PFSK-1 (cell line): Measurements from ENCODE around the gene PHACTR2.

Source experiments
- FOXP2 ChIP-seq: optimal IDR thresholded peaks from 2 replicates; pipeline ENCODE3; 2011; ENCODE audit warnings: borderline replicate concordance, control low read depth, inconsistent platforms; ENCODE audit not compliant: insufficient read depth; ENCODE audit errors: extremely low read length, extremely low read depth
- POLR2AphosphoS5 ChIP-seq: IDR thresholded peaks from 2 replicates; pipeline ENCODE4 v1.6.1; 2012; ENCODE audit warnings: low read depth, mild to moderate bottlenecking, control low read depth, low read length, moderate library complexity
- REST ChIP-seq, 2 experiments: IDR thresholded peaks; 2 replicates each; pipeline versions ENCODE4 v1.6.1 to v1.8.0; 2011 to 2012; ENCODE audit warnings: low read depth in 2 of 2, low read length in 2 of 2, control low read depth in 1 of 2, inconsistent platforms in 1 of 2, mild to moderate bottlenecking in 1 of 2, moderate library complexity in 1 of 2; ENCODE audit not compliant: insufficient read depth in 1 of 2
- SIN3A ChIP-seq: IDR thresholded peaks from 2 replicates; pipeline ENCODE4 v1.6.1; 2012; ENCODE audit warnings: mild to moderate bottlenecking, low read length, moderate library complexity, borderline replicate concordance; ENCODE audit not compliant: insufficient read depth
- TAF1 ChIP-seq: IDR thresholded peaks from 2 replicates; pipeline ENCODE4 v1.6.1; 2012; ENCODE audit warnings: low read length, control low read depth, borderline replicate concordance; ENCODE audit not compliant: insufficient read depth

Gene PHACTR2

DNA sequence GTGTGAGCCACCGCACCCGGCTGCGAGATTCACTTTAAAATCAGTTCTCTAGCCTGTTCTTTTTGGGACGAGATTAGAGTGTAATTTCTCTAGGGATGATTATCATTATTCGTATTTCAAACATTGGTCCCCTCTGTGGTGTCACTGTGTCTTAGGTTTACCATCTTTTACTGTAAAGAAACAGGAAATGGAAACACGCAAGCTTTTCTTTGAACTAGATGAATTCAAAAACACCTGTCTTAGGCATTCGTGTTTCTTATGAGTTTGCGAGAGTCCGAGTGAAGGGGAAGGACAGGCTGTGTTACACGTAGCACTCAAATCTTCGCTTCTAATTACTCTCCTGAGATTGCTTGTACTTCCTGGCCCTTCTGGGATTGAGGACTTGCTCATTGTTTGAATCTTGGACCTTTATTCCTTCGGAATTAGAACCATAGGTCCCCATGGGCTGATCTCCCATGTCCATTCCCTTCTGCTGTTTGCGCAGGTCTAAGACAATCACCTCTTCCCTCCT lies 61.6 kb downstream of the PHACTR2 start:
- TF ChIP-seq TAF1 (no peak), SIN3A (no peak), REST (IDR thresholded peaks at IDR 0.05; ENCODE audit: insufficient read depth in 1 of 2, low read depth in 2 of 2, low read length in 2 of 2) (no peak), FOXP2 (no peak), POLR2AphosphoS5 (no peak)

GRCh38 chr6:143740213-143740612 lies 62.4 kb downstream of the PHACTR2 start:
- no peak for TF ChIP-seq FOXP2
- no peak for TF ChIP-seq REST (IDR thresholded peaks at IDR 0.05; ENCODE audit: insufficient read depth in 1 of 2, low read depth in 2 of 2, low read length in 2 of 2)
- no peak for TF ChIP-seq POLR2AphosphoS5
- no peak for TF ChIP-seq TAF1
- TF ChIP-seq SIN3A, result no peak

- no peak for TF ChIP-seq POLR2AphosphoS5
- no peak for TF ChIP-seq REST (IDR thresholded peaks at IDR 0.05; ENCODE audit: insufficient read depth in 1 of 2, low read depth in 2 of 2, low read length in 2 of 2)
- TF ChIP-seq TAF1, result no peak
- no peak for TF ChIP-seq FOXP2
- no peak for TF ChIP-seq SIN3A
Observed at GRCh38 chr6:143741480-143741879, 63.7 kb downstream of the PHACTR2 start.

- no peak for TF ChIP-seq POLR2AphosphoS5
Observed at GRCh38 chr6:143742070-143742954, 64.5 kb downstream of the PHACTR2 start.

DNA sequence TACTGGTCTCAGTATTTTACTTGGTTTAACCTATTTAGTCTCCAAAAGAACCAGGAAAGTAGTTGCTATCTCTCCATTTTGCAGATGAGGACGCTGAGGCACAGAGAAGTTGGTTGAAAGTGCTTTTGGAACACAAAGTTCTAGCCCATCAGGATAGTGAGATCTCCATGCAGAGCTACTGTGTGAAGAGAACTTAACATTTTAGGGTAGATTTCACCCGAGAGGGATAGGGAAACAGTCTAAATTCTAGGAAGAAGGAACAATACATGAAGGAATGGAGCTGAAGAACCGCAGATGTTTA lies 65.1 kb downstream of the PHACTR2 start:
- TF ChIP-seq REST (IDR thresholded peaks at IDR 0.05; ENCODE audit: insufficient read depth in 1 of 2, low read depth in 2 of 2, low read length in 2 of 2) (no peak), TAF1 (no peak), FOXP2 (no peak), SIN3A (no peak), POLR2AphosphoS5 (no peak)
